Measurements from ENCODE around the gene PARP4.
"Not testable (repeated sequence)": the region's sequence is repeated elsewhere in the genome, so short reads cannot be mapped to it uniquely, and the experiment has no call there.

The PARP4 gene
- total RNA-seq: 122 reads per million, percentile 86 among the genes with 10 or more reads in this experiment

DNA sequence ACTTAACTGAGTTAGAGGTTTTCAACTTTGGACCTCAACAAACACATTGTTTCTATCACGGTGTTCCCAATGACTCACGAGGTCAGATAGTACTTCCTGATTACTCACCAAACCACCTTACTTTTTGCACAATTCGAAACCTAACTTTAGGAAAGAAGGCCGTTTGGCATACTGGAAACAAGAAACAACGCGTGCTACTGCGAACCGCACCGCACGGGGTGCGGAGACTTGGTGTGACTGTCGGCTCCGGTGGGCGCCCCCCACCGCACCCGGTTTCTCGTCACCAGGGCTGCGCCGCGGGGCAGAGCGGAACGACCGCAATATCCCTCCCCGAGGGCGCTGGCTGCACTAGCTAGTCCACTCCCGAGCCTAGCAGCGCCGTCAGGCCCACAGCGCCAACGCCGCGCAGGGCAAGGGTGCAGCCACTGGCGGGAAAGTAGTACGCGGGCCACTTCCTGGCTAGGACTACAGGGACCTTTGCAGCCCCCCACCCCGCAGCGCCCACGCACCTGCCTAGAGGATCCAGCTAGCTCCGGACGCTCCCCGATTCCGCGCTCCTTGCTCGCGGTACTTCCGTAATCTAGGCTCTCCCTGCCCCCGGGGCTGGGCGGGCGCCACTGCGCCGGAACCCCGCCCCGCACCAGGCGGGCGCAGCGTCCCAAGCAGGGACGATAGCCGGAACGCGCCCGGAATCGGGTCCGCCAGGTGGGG is at the start of gene PARP4:
Gene PARP4, minus strand, starts transcription at position 582 of the 711 bp plus-strand sequence. CDS start 9,002 bp downstream, outside the sequence.
- DNase-seq: peak; percentile 54

GRCh38 chr13:24560579-24561187 is 48.1 kb upstream of the PARP4 start:
- not testable (repeated sequence) for DNase-seq

DNA sequence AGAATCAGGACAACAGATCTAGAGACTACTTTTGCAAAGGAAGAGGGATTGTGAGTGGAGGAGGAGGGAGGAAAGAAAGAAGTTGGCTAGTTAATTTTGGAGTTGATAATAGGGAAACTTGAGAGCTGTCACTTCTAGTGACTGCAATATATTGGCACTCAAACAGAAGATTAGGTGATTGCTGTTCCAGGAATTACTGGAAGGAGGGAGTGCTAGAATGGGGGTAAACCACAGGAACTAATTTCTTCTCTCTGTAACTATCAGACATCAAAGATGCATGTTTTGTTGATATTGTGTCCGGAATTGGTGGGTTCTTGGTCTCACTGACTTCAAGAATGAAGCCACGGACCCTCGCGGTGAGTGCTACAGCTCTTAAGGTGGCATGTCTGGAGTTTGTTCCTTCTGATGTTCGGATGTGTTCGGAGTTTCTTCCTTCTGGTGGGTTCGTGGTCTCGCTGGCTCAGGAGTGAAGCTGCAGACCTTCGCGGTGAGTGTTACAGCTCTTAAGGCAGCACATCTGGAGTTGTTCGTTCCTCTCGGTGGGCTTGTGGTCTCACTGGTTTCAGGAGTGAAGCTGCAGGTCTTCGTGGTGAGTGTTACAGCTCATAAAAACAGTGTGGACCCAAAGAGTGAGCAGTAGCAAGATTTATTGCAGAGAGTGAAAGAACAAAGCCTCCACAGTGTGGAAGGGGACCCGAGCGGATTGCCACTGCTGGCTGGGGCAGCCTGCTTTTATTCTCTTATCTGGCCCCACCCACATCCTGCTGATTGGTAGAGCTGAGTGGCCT is 47.0 kb upstream of the PARP4 start:
- not testable (repeated sequence) for DNase-seq

DNA sequence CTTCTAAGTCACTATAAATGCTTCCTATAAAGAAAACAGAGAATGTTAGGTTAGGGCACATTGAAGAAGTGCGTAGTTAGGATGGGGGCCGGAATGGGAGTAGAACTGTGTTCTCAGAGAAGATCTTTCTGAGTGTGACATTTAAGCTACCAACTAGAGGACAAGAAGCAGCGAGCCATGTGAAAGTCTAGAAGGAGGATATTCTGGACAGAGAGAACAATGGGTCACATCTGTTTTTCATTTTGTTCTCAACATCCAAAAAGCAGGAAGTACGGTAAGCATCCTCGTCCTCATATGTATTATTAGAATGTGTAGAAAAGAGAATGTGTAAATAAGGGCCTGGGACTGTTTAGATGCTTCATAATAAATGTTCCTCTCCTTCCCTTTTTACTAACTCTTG is 44.5 kb upstream of the PARP4 start:
- no peak for DNase-seq

- not testable (repeated sequence) for DNase-seq
Observed at GRCh38 chr13:24553892-24554291, 41.3 kb upstream of the PARP4 start.

- not testable (repeated sequence) for DNase-seq
Observed at GRCh38 chr13:24541476-24542352, 29.1 kb upstream of the PARP4 start.

- DNase-seq: no peak
Observed at GRCh38 chr13:24541127-24541475, 28.5 kb upstream of the PARP4 start.

DNA sequence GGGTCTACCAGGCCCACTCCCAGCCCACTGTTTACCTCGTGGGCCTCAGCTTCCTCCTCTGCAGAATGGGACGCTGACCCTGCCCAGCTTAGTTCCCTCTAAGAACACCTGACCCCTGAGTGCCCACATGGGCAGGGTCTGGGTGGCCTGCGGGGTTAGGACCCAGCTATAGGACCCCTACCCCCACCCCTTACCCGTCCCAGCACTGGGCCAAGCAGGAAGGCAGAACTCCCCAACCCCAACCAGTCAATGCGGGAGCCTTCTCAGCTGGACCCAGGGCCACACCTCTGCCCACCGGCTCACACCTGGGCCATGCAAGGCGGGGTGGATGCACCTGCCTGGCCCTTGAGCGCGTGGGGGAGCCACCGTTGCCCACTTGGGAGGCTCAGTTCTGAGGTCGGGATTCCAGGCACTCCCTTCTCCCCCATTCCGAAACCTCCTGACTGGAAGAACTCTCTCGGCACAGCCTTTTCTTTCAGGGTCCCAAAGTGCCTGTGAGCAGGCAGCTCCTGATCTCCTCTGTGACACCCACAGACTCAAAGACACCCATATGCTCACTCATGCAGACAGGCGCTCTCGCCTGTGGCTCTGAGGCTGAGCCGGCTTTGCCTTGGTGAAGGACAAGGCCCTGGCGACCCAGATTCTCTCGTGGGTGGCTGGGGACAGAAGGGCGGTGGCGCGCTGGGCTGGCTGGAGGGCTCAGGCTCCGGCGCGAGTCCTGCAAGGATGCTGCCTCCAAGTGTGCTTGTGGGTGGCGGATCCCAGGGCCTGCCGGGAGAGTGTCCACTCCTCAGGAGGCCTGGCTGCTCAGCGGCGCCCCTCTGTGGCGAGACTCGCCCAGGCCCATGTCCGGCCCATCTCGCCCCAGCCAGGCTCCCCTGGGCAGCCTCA is 27.9 kb upstream of the PARP4 start:
- no peak for DNase-seq

DNA sequence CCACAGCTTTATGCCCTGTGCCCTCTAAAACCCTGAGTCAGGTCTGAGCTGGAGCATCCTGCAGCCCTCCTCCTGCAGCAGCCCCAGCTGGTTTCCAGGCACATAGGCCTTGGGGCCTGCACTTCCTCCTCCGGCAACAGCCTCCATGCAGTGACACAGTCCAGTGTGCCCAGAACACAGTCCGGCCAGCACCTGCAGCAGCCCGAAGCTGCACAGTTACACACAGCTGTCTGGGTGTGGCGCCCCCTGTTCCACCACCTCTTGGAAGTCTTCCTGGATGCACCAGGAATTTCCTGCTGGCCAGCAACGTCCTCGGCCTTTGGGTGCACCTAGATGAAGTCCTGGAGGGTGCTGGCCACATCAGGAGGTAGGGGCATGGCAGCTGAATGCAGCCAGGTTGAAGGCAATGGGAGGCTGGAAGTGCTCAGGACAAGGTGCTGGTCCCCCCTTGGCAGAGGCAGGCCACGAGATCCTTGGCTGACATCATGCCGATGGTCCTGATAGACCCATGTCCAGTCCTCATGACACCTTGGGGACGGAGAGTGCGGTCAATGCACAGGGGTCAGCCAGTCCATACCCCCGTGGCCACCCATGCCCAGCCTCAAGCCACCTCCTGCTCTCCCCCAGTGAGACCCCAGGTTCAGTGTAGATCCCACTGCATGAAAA is 27.1 kb upstream of the PARP4 start:
- no peak for DNase-seq

GRCh38 chr13:24529478-24529877 is 16.9 kb upstream of the PARP4 start:
- no peak for DNase-seq

- no peak for DNase-seq
Observed at GRCh38 chr13:24528816-24529398, 16.3 kb upstream of the PARP4 start.

- no peak for DNase-seq
Observed at GRCh38 chr13:24527266-24527775, 14.7 kb upstream of the PARP4 start.

GRCh38 chr13:24520733-24521132 is 8.2 kb upstream of the PARP4 start:
- no peak for DNase-seq

DNA sequence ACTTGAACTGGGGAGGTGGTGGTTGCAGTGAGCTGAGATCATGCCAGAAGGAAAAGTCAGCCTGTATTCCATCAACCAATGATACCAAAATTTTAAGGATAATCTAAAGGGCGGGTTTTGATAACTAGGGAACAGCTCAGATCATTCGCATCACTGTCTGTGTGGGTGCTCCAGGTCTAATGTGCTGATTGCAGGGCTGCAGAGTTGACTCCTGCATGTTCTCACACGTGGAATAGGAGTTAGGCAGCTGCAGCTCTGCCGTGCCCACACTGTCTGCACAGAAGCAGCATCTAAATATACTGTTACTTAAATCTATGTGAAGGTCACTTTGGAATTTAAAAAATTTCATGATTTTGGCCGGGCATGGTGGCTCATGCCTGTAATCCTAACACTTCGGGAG is 4.3 kb upstream of the PARP4 start:
- no peak for DNase-seq

DNA sequence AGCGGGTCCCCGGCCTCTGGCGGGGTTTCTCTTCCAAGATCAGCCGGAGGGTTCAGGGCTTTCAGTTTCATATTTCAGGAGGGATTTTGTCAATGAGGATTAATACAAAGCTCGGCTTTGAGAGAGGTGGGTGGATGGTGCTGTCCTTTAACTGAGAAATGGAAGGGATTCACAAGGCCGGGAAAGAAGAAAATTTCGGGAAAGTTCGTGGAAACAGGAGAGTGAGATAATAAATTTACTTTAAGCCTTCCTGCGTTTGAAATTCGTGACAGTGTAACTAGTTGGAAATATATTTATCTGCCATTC is 283 bp upstream of the PARP4 start:
- DNase-seq: no peak

DNA sequence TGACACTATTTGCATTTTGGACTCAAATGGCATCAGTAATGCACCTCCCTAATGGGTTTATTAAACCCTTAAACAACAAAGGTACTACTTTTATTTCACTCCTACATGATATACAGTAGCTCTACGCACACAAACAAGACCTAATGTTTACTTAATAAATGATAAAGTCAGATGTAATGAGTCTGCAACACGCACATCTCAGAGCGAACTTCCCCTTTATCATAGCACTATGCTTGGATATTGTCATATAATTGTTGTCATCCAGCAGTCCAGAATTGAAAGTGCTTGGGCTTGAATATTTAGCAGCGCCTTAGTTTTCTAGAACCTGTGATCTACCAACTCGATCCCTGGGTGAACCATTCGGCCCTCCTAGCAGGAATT is 772 bp downstream of the PARP4 start:
- no peak for DNase-seq

DNA sequence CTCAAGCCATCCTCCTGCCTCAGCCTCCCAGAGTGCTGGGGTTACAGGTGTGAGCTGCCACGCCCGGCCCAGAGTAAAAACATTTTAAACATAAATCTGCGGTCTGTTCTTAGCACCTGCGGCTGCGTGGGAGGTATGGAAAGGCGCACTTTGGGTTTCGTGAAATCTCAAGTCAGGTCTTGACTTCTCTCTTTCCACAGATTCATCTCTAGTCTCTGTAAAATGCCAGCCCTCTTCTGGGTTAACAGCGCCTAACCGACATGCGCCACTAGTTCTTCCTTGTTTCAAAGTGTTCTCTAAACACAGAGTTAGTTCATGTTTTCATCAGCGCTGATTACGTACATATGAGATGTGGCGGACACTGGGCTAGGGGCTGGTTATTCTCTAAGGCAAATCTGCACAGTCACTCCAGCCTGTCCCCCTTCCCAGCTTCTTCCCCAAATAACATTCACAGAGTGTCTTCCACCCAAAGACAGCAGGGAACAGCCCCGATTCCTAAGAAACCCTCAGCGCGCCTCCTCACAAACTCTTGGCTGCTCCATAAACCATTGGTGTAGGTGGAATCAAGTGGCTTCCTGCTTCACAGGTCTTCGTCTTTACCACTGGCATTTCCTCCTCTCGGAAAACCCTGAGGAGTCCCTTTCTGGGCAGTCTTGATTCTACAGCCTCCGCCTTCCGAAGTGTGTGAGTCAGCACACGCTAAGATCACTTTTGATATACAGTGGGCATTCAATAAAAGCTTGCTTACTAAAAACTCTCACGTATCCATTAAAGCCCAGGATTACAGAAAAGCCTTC is 1.4 kb downstream of the PARP4 start:
- DNase-seq: peak; percentile 20

GRCh38 chr13:24506698-24507335 is 5.8 kb downstream of the PARP4 start:
- no peak for DNase-seq

DNA sequence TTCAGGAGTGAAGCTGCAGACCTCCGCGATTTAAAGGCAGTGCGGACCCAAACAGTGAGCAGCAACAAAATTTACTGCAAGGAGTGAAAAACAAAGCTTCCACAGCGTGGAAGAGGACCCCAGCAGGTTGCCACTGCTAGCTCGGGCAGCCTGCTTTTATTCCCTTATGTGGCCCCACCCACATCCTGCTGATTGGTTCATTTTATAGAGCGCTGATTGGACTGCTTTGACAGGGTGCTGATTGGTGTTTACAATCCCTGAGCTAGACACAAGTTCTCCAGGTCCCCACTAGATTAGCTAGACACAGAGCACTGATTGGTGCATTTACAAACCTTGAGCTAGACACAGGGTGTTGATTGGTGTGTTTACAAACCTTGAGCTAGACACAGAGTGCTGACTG is 6.3 kb downstream of the PARP4 start:
- DNase-seq: not testable (repeated sequence)

Data from effector CD4-positive, alpha-beta T cell (primary cell).